Osteoblast (primary cell): ENCODE results near the gene PER2. TPM values are rescaled to one million over a fixed set of nuclear protein-coding genes. Genes with fewer than 3 reads are reported as not detected.

Experiments
- DNase-seq: peaks from one replicate; pipeline ENCODE4 v3.0.0; 2011; ENCODE audit warnings: low spot score, mixed read lengths; ENCODE audit not compliant: insufficient read length; ENCODE audit errors: missing footprints
- H2AFZ ChIP-seq: 2 replicates; pipeline ENCODE4 v1.6.0; 2011; ENCODE audit warnings: mild to moderate bottlenecking, low read length
- H3K27ac ChIP-seq: 2 replicates; pipeline ENCODE4 v1.5.1; 2011; ENCODE audit warnings: mild to moderate bottlenecking, low read depth, low read length, moderate library complexity
- H3K27me3 ChIP-seq: 2 replicates; pipeline ENCODE4 v1.6.0; 2012; ENCODE audit warnings: mild to moderate bottlenecking, control low read depth, inconsistent platforms, low read length, moderate library complexity; ENCODE audit not compliant: insufficient read depth
- H3K36me3 ChIP-seq: 2 replicates; pipeline ENCODE4 v1.5.1; 2011; ENCODE audit warnings: mild to moderate bottlenecking, low read length, control low read depth, moderate library complexity; ENCODE audit not compliant: insufficient read depth
- H3K4me1 ChIP-seq: 2 replicates; pipeline ENCODE4 v1.5.1; 2011; ENCODE audit warnings: mild to moderate bottlenecking, low read length, control low read depth, moderate library complexity; ENCODE audit not compliant: insufficient read depth
- H3K4me2 ChIP-seq: 2 replicates; pipeline ENCODE4 v1.6.0; 2011; ENCODE audit warnings: mild to moderate bottlenecking, low read length; ENCODE audit not compliant: insufficient read depth
- H3K4me3 ChIP-seq: fragments of 200-600 bp; sonication (generic); 3 replicates; pipeline ENCODE4 v1.5.1; 2012; ENCODE audit warnings: mild to moderate bottlenecking, low read length, inconsistent platforms; ENCODE audit not compliant: insufficient read depth
- H3K79me2 ChIP-seq: 2 replicates; pipeline ENCODE4 v1.6.0; 2012; ENCODE audit warnings: mild to moderate bottlenecking, low read length, control low read depth, inconsistent platforms; ENCODE audit not compliant: insufficient read depth
- H3K9me3 ChIP-seq: 2 replicates; pipeline ENCODE4 v1.5.1; 2011; ENCODE audit warnings: low read depth, low read length, control low read depth
- H4K20me1 ChIP-seq: 2 replicates; pipeline ENCODE4 v1.6.0; 2012; ENCODE audit warnings: mild to moderate bottlenecking, low read length, control low read depth; ENCODE audit not compliant: insufficient read depth
- total RNA-seq: library from RNA; depleted of rRNA; stranded (reverse); fragments of >200 nt; gene quantifications from 2 replicates; pipeline ENCODE4 v1.2.3, GENCODE V29; 2012
- TF ChIP-seq, protein P1 (sequence below): IDR thresholded peaks from 2 replicates; pipeline ENCODE4 v1.5.1; 2011; ENCODE audit warnings: mild to moderate bottlenecking, low read depth, low read length, moderate library complexity; ENCODE audit errors: extremely low read depth

Gene PER2
- total RNA-seq, 1 donor = 9.4 TPM

DNA sequence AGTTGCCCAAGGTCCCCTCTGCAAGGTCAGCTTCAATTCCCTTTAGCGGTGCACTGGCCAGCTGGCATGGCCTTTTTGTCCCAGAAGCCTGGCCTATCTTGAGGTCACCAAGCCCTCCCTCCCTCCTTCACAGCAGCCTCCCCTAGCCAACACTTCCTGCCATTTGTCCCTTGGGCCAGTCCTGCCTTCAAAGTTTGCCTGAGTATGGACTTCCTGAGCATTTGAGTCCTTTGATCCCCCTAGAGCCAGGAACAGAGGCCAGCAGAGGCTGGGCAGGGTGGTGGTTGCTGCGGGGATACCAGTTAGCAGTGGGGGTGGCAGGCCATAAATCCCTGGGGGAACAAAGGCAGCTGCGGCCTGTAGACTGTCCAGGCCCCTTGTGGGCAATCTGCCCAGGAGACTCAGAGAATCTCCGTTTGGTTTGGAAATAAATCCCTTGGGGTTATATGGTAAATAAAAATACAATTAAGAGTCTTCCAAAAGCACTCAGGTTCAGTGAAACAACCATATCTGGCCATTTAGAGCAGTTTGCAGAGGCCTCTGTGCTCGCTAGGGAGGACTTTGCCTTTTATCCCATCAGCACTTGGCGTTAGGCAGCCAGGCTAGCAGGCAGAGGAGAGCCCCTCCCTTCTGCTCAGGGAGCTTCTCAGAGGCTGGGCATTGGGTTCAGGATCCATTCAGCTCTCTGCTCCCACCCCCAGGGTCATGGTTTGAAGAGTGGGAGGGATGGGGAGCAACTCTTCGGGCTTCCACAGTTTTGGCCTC is 45.5 kb downstream of the PER2 start:
- DNase-seq = no peak
- H3K9me3 ChIP-seq = no peaks in the 10 kb centered on the region
- H2AFZ ChIP-seq = no peak overlapping the region
- H3K4me2 ChIP-seq = no peak overlapping the region
- H3K4me3 ChIP-seq = no peak overlapping the region
- H3K79me2 ChIP-seq = no peaks in the 10 kb centered on the region
- H3K27me3 ChIP-seq = peaks cover 29% of the 10 kb centered on the region
- H3K27ac ChIP-seq = no peak overlapping the region
- no peaks in the 10 kb centered on the region for H3K4me1 ChIP-seq
- no peaks in the 10 kb centered on the region for H4K20me1 ChIP-seq
- TF ChIP-seq, protein P1, sequence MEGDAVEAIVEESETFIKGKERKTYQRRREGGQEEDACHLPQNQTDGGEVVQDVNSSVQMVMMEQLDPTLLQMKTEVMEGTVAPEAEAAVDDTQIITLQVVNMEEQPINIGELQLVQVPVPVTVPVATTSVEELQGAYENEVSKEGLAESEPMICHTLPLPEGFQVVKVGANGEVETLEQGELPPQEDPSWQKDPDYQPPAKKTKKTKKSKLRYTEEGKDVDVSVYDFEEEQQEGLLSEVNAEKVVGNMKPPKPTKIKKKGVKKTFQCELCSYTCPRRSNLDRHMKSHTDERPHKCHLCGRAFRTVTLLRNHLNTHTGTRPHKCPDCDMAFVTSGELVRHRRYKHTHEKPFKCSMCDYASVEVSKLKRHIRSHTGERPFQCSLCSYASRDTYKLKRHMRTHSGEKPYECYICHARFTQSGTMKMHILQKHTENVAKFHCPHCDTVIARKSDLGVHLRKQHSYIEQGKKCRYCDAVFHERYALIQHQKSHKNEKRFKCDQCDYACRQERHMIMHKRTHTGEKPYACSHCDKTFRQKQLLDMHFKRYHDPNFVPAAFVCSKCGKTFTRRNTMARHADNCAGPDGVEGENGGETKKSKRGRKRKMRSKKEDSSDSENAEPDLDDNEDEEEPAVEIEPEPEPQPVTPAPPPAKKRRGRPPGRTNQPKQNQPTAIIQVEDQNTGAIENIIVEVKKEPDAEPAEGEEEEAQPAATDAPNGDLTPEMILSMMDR = no peak
- no peaks in the 10 kb centered on the region for H3K36me3 ChIP-seq

DNA sequence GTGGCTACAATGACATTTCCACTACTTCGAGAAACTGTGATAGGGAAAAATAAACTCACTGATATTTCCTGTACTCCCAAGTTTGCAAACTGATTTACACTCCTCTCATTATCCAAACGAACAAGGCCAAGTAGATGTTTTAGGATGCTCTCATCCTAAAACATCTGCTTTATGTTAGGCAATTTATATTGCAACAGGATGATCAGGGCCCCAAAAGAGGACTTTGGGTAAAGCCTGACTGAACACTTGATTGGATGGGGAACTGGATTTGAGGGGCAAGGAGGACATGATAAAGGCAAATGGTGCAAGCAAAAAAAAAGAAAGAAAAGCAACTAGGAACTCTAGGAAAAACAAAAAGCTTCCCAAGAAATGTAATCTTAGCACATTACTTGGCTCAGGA is 46.4 kb downstream of the PER2 start:
- no peak overlapping the region for H3K4me2 ChIP-seq
- DNase-seq = no peak

DNA sequence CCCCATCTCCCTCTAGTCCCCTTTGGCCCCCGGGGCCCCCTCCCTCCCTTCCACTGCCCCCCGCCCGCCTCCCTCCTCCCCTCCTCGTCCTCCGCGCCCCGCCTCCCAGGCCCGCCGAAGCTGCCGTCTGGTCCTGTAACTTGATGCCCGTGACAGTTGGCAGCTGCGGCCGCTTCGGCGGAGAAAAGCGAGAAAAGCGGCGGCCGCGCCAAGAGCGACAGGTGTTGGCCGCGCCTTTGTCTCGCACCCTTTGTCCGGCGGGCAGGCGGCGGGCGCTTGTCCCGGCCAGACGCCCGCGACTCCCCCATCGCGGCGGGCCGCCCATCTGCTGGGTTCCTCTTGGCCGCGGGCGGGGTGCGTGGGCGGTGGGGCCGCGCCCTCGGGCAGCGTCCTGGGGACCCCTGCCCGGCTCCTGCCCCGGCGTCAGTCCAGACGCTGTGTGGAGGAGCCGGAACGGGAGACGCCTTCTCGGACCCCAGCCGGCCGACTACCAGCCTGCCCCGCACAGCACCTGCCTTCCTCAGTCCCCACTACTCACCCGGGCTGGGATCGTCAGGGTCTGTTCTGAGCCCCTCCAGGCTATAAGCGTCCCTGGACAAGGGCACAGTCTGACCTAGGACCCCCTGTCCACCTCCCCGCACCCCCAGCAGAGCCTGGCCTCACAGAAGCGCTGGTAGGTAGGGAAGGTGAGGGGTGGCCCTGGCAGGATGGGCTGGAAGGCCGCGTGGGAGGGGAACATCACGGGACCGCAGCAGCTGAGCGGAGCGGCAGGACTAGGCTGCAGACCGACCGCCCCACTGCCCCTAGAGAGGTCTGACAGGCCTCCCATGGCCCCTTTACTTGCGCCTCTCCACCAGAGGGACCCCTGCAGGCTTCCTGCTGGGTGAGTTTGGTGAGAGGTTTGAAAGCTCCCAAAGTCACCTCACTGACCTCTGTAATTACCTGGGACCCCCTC is 47.4 kb downstream of the PER2 start:
- Histone ChIP-seq H3K79me2 (no peaks in the 10 kb centered on the region), H3K4me3 (no peak overlapping the region), H3K9me3 (no peaks in the 10 kb centered on the region), H3K27me3 (peaks cover 48% of the 10 kb centered on the region), H3K27ac (no peak overlapping the region), H4K20me1 (no peaks in the 10 kb centered on the region), H3K4me2 (no peak overlapping the region), H3K4me1 (no peaks in the 10 kb centered on the region), H3K36me3 (no peaks in the 10 kb centered on the region), H2AFZ (no peak overlapping the region)
- peak; percentile 87 for DNase-seq
- TF ChIP-seq, protein P1 = no peak

More for the DNA sequence above, 46.4 kb downstream of the PER2 start:
- H2AFZ ChIP-seq = no peak overlapping the region
- H3K36me3 ChIP-seq = no peaks in the 10 kb centered on the region
- H3K9me3 ChIP-seq = no peaks in the 10 kb centered on the region
- H4K20me1 ChIP-seq = no peaks in the 10 kb centered on the region
- H3K4me1 ChIP-seq = no peaks in the 10 kb centered on the region
- H3K27ac ChIP-seq = no peak overlapping the region
- H3K79me2 ChIP-seq = no peaks in the 10 kb centered on the region
- H3K27me3 ChIP-seq = peaks cover 39% of the 10 kb centered on the region
- TF ChIP-seq, protein P1 = no peak
- H3K4me3 ChIP-seq = no peak overlapping the region
